Chondrocyte (in vitro differentiated cells): Measurements from ENCODE around the gene TMEM132A. TPM values are rescaled to one million over a fixed set of nuclear protein-coding genes. Genes with fewer than 3 reads are reported as not detected.
A peak's percentile ranks its signal among the peaks of the same experiment; 100 is the strongest.

ENCODE experiments used
- DNase-seq: peaks from one replicate; pipeline ENCODE4 v3.0.0; 2021; ENCODE audit warnings: mixed read lengths, low spot score
- H3K27ac Mint-ChIP-seq: one replicate; pipeline ENCODE4 v1.8.0; 2021; ENCODE audit warnings: mild to moderate bottlenecking, moderate library complexity, mixed read lengths; ENCODE audit not compliant: unreplicated experiment
- H3K27me3 Mint-ChIP-seq: 2 replicates; pipeline ENCODE4 v1.8.0; 2021; ENCODE audit warnings: low read depth, mixed read lengths
- H3K36me3 Mint-ChIP-seq: 2 replicates; pipeline ENCODE4 v1.8.0; 2021; ENCODE audit warnings: low read depth, mixed read lengths
- H3K4me1 Mint-ChIP-seq: 2 replicates; pipeline ENCODE4 v1.8.0; 2021; ENCODE audit warnings: low read depth, mild to moderate bottlenecking, mixed read lengths
- H3K4me3 Mint-ChIP-seq: one replicate; pipeline ENCODE4 v1.8.0; 2021; ENCODE audit warnings: mild to moderate bottlenecking, moderate library complexity, mixed read lengths; ENCODE audit not compliant: unreplicated experiment
- H3K9me3 Mint-ChIP-seq: 2 replicates; pipeline ENCODE4 v1.8.0; 2021; ENCODE audit warnings: low read depth, mixed read lengths
- total RNA-seq: library from RNA; stranded (reverse); gene quantifications from 3 replicates; pipeline ENCODE4 v1.2.1, GENCODE V29; 2021
- TF ChIP-seq, protein P1 (sequence below): fragments of 200-600 bp; sonication (generic); IDR thresholded peaks from 2 replicates; pipeline ENCODE4 v1.5.0; 2021; ENCODE audit warnings: antibody characterized with exemption, mild to moderate bottlenecking, moderate library complexity

The TMEM132A gene
- total RNA-seq, 1 donor from 2014 or later = 69.8 TPM

DNA sequence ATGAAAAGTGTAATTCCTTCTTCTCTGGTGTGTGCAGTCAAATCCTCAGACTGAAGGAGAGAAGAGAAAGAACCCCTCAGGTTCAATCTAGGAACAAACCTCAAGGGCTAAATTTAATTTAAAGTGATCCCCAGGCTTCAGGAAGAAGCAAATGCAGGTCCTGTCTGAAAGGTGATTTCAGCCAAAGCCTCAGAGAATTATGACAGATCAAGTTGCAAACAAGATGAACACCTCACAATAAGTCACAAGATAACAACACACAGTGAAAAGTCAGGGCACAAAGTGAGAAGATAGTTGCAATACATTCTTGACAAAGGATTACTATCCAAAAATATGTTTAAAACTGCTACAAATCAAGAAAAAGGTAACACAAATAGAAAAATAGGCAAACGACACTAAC lies 45.2 kb upstream of the TMEM132A start:
- TF ChIP-seq, protein P1, sequence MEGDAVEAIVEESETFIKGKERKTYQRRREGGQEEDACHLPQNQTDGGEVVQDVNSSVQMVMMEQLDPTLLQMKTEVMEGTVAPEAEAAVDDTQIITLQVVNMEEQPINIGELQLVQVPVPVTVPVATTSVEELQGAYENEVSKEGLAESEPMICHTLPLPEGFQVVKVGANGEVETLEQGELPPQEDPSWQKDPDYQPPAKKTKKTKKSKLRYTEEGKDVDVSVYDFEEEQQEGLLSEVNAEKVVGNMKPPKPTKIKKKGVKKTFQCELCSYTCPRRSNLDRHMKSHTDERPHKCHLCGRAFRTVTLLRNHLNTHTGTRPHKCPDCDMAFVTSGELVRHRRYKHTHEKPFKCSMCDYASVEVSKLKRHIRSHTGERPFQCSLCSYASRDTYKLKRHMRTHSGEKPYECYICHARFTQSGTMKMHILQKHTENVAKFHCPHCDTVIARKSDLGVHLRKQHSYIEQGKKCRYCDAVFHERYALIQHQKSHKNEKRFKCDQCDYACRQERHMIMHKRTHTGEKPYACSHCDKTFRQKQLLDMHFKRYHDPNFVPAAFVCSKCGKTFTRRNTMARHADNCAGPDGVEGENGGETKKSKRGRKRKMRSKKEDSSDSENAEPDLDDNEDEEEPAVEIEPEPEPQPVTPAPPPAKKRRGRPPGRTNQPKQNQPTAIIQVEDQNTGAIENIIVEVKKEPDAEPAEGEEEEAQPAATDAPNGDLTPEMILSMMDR = no peak
- H3K27me3 Mint-ChIP-seq = no peaks in the 10 kb centered on the region
- DNase-seq = no peak
- no peak overlapping the region for H3K4me3 Mint-ChIP-seq
- no peaks in the 10 kb centered on the region for H3K4me1 Mint-ChIP-seq
- H3K27ac Mint-ChIP-seq = no peak overlapping the region
- peaks cover 22% of the 10 kb centered on the region for H3K36me3 Mint-ChIP-seq
- no peaks in the 10 kb centered on the region for H3K9me3 Mint-ChIP-seq

DNA sequence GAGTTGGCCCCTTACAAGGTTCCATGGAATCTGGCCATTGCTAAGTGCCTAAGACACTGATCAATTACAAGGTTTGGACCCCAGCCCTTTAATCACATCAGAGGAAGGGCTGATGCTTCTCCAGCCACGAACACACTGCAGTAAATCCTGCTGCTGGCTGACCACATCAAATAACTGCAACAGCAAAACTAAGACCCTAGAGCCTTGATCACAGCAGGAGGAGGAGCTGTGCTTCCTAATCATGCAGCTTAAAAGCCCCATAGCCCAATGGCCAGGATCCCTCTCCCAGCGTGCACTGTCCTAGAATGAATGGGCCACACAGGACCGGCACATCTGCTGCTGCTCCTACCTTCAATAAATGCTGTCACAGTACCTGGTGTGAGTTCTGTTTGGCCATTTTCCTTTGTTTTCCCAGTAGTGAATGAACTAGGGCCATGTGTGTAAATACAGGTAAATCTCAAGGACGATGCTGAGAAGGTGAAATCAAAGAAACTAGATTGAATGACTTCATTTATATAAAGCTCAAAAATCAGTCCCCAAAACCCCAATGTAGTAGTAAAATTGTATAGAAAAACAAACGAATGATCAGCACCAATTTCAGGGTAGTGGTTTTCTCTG lies 44.2 kb upstream of the TMEM132A start:
- no peak overlapping the region for H3K27ac Mint-ChIP-seq
- H3K9me3 Mint-ChIP-seq = no peaks in the 10 kb centered on the region
- TF ChIP-seq, protein P1 = no peak
- H3K4me1 Mint-ChIP-seq = no peaks in the 10 kb centered on the region
- no peaks in the 10 kb centered on the region for H3K27me3 Mint-ChIP-seq
- no peak overlapping the region for H3K4me3 Mint-ChIP-seq
- DNase-seq = peak; percentile 24
- peaks cover 22% of the 10 kb centered on the region for H3K36me3 Mint-ChIP-seq

DNA sequence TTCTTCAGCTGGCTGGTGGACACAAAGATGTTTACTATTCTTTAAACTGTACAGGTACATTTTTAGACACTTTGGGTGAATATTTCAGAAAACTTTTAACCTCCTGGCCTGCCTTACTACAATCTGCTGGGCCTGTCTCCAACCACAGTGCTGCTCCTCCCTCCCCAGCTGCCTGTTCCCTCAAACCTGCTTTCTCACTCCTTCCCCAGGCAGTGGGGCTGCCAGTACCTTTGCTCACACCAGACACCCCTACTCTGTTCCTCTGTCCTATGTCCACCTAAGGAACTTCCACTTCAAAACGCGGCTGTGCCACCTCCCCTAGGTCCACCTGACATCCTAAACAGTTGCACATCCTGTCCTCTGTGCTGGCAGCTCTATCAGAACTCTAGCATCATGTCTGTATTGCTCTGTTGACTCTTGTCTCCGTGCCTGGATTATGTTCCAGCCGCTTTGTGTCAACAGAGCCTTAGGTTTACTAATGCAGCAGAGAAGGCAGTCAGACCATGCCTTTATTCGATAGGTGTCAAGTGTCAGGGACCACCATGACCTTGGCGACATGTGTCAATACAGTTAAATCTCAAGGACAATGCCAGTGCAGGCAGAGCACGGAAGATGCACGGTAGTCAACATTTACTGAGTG lies 43.5 kb upstream of the TMEM132A start:
- no peak overlapping the region for H3K27ac Mint-ChIP-seq

DNA sequence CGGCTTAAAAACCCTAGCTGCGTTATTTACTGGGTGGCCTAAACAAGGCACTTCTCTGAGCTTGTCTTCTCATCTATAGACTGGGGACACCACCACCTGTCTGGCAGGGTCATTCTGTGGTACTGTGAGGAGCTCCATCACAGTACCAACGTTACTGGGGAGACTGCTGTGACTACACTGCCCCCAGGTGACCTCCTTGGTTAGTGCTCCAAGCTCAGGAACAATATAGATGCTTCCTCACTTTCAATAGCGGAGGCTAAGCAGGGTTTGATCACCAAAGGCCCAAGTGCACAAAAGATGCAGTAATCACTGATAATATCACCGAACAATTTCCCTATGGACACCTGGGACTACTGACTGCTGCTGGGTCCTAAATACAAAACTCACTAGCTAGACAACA lies 36.7 kb upstream of the TMEM132A start:
- TF ChIP-seq, protein P1 = peak; percentile 80
- Mint-ChIP-seq H3K9me3 (no peaks in the 10 kb centered on the region), H3K36me3 (peaks cover 14% of the 10 kb centered on the region), H3K27ac (no peak overlapping the region), H3K27me3 (no peaks in the 10 kb centered on the region), H3K4me1 (no peaks in the 10 kb centered on the region), H3K4me3 (no peak overlapping the region)
- no peak for DNase-seq

More for the DNA sequence above, 43.5 kb upstream of the TMEM132A start:
- peak; percentile 27 for DNase-seq
- no peaks in the 10 kb centered on the region for H3K27me3 Mint-ChIP-seq
- no peaks in the 10 kb centered on the region for H3K9me3 Mint-ChIP-seq
- H3K4me3 Mint-ChIP-seq = no peak overlapping the region
- TF ChIP-seq, protein P1 = no peak
- H3K4me1 Mint-ChIP-seq = no peaks in the 10 kb centered on the region
- peaks cover 22% of the 10 kb centered on the region for H3K36me3 Mint-ChIP-seq

DNA sequence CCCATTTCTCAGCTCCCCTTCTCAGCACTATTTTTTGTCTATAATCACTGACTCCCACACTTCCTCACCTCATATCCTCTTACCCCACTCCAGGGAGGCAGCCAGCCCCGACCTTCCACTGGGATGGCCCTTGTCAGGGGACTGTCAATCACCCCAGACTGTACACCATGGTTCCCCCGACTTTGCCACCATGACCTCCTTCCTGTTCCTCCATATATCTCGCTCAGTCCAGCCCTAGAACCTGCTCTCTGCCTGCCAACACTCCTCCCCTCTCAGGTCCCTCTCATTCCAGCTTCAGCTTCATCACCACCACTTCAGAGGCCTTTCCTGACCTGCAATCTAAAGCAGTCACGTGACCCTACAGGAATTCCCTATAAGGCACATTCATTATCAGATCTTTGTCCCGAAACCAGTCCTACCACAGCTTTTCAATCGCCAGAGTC lies 34.4 kb upstream of the TMEM132A start:
- H3K36me3 Mint-ChIP-seq = peaks cover 10% of the 10 kb centered on the region
- no peaks in the 10 kb centered on the region for H3K9me3 Mint-ChIP-seq
- H3K27ac Mint-ChIP-seq = no peak overlapping the region
- H3K4me3 Mint-ChIP-seq = no peak overlapping the region
- no peak for DNase-seq
- TF ChIP-seq, protein P1 = no peak
- no peaks in the 10 kb centered on the region for H3K27me3 Mint-ChIP-seq
- no peaks in the 10 kb centered on the region for H3K4me1 Mint-ChIP-seq
